Epithelial cell of esophagus (primary cell): ENCODE data around the gene FGF14.

Experiments used
- DNase-seq: peaks from one replicate; pipeline ENCODE4 v3.0.0; 2010; ENCODE audit warnings: low read depth
- H3K4me3 ChIP-seq: 2 replicates; pipeline ENCODE4 v1.5.1; 2011; ENCODE audit warnings: mild to moderate bottlenecking, low read length, control low read depth
- CTCF ChIP-seq: IDR thresholded peaks from 2 replicates; pipeline ENCODE4 v1.5.1; 2011; ENCODE audit warnings: low read depth, mild to moderate bottlenecking, low read length, control low read depth, inconsistent platforms; ENCODE audit not compliant: insufficient read depth; ENCODE audit errors: missing control alignments

The FGF14 gene

GRCh38 chr13:101978552-101979315 lies 423.1 kb downstream of the FGF14 start:
- no peak for DNase-seq
- no peak for TF ChIP-seq CTCF
- H3K4me3 ChIP-seq = no peak overlapping the region

GRCh38 chr13:101977475-101977874 lies 424.4 kb downstream of the FGF14 start:
- no peak for DNase-seq

GRCh38 chr13:101972191-101972590 lies 429.7 kb downstream of the FGF14 start:
- no peak for TF ChIP-seq CTCF
- H3K4me3 ChIP-seq = no peak overlapping the region
- no peak for DNase-seq

More at GRCh38 chr13:101977475-101977874, 424.4 kb downstream of the FGF14 start:
- no peak overlapping the region for H3K4me3 ChIP-seq
- TF ChIP-seq CTCF = no peak

GRCh38 chr13:101970341-101970740 lies 431.5 kb downstream of the FGF14 start:
- TF ChIP-seq CTCF = no peak
- DNase-seq = no peak
- no peak overlapping the region for H3K4me3 ChIP-seq

GRCh38 chr13:101967781-101968180 lies 434.1 kb downstream of the FGF14 start:
- no peak overlapping the region for H3K4me3 ChIP-seq
- DNase-seq = no peak
- TF ChIP-seq CTCF = no peak

GRCh38 chr13:101967216-101967615 lies 434.6 kb downstream of the FGF14 start:
- TF ChIP-seq CTCF = no peak
- no peak overlapping the region for H3K4me3 ChIP-seq
- DNase-seq = no peak

GRCh38 chr13:101965096-101965495 lies 436.8 kb downstream of the FGF14 start:
- no peak for TF ChIP-seq CTCF
- DNase-seq = no peak
- H3K4me3 ChIP-seq = no peak overlapping the region
